GM21717 (cell line): ENCODE data around the gene FOXP2.

Experiments used
- ATAC-seq: cut with Tn5 transposase; IDR thresholded peaks from one replicate; pipeline ENCODE4 v1.9.1; 2021; ENCODE audit warnings: mild to moderate bottlenecking, moderate library complexity; ENCODE audit not compliant: unreplicated experiment

The FOXP2 gene

DNA sequence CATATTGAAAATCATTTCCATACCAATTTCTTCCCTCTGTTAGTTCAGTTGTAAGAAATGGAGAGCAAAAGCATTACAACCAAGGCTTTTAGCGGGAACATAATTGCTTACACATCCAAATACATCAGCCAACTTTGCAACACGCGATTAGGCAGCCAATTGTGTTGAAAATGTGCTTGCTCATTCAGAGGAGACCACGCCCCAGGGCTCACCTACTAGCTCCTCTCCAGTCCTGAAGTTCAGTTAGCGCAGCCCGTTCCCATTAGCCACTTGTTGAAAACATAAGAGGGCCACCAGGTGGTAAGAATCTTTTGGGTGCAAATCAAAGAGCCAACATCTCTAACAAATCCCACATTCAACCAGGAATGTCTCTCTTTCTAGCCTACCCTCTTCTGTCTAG, 294.0 kb downstream of the FOXP2 start:
- ATAC-seq = no peak

DNA sequence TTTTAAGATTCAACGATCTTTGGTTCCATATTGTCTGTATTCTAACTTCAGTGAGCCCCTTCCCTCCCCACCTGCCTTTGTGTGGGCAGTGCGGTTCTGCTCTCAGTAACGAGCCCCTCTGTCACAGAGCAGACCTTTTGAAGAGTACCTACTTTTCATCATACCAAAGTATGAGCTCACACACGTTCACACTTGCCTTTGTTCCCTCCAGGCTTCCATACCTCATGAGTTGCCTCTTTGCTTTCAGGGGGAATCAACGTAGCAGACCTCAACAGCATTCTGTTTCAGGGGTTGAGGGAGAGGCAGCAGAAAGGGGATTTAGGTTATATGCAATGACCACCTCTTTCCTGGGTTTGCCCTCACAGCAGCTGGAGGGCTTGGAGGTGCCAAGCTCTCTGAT, 295.9 kb downstream of the FOXP2 start:
- ATAC-seq = no peak

DNA sequence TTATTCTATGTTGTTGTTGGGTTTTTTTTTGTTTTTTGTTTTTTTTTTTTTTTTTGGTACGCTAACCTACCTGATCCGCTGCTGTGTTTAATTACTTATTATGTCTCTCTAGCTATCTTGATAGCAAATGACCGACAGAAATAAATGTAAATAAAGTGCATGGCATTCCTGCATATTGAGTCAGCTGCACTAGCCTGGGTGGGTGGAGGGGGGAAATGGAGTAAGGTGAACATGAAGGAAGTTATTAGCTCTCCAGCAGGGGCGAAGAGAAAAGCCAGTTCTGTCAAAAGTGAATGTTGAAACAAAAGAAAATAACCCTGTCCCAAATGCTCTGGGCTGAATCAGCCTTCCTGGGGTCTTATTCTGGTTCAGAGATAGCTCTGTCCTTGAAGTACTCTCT, 296.6 kb downstream of the FOXP2 start:
- ATAC-seq = no peak

DNA sequence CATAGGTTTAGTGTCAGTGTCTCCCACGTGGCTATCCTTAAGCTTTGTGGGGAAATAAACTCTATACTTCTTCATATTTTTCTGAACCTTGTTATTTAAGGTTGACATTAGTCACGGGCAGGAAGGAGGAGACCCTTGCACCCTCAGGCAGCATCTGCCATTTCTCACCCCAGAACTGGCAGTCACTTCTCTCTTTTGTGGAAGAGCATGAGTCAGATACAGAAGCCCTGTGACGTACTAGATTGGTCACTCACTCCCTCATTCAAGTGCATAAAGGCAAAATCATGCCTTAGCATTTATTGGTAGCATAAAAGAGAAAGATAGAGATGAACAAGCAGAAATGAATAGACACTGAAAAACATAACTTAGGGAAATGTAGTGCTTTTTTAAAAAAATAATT, 301.3 kb downstream of the FOXP2 start:
- ATAC-seq = no peak

DNA sequence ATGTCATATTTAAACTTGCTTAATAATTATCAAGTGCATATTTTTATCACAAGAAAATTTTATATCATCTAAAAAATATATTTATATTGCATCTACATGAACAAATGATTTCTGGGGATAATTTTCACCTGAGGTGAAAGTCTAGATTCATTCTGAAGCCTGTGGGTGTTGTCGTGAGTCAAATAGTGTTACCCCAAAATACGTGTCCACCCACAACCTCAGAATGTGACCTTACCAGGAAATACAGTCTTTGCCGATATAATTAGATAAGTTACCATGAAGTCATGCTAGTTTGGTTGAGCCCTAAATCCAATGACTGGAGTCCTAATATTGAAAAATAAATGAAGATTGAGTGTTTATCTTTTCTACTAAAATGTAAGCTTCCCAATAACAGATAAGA, 304.2 kb downstream of the FOXP2 start:
- no peak for ATAC-seq

DNA sequence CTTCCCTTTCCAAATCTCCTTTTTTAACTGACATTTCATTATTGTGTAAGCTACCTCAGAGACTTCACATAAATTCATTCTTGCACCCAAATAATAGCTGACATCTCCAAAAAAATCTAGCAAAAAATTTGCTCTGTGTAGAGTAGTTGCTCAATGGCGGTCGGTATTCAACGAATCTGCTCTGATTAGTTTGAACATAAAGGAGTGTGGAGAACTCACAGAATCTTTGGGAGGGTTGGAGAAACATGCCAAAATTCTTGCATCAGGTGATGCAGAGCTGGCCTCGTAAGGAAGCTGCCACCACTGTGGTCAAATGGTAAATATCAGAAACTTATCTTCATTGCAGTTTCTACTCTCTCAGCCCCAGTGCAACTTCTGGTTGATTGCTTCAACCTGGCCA, 306.1 kb downstream of the FOXP2 start:
- ATAC-seq = no peak

DNA sequence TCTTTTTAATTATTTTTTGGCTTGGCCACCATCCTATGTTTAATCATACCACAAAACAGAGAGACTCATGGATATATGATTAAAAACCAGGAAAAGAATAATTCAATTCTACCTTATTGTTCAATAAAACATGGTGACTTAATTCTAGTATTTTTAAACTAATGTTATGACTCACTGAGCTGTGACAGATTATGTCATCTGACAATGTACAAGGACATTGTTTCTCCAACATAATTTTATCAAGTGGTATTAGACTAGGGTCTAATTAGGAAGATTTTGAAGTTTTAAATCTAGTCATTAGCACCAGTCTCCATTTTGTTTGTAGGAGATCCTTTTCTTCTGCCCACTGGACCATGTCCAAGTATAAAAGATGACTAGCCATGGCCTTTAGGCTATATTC, 307.9 kb downstream of the FOXP2 start:
- ATAC-seq = no peak

DNA sequence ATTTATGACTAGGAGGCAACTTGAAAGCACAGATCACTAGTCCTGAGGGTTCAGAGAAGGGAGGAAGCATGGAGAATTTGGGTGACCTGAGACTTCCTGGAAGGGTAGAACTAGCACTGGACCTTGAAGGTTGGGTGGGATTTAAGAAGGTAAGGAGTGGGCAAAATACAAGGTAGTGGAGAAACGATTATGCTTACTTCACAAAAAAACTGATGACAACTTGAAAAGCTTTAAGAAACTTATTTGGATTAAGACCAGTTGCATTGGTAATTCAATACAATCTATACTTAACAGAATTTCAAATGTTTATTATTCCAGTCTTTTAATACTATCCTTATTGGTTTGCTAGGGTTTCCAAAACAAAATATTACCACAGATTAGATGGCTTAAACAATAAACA, 308.7 kb downstream of the FOXP2 start:
- no peak for ATAC-seq

DNA sequence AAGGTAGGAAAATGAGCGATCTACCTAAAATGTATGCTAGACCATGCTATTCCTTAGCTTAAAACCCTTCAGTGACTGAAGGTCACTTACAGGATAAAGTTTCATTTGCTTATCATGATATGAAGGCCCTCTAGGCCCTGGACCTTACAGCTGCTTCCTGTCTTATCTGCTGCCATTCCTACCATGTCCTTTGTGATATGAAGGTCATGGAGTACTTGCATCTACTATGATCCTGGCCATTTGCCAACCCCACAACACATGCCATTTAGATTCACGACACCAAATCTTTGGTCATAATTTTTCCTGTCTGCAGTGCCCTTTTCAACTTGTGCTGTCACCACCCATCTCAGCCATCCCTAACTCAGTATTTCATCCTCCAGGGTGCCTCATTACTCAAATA, 325.5 kb downstream of the FOXP2 start:
- no peak for ATAC-seq

DNA sequence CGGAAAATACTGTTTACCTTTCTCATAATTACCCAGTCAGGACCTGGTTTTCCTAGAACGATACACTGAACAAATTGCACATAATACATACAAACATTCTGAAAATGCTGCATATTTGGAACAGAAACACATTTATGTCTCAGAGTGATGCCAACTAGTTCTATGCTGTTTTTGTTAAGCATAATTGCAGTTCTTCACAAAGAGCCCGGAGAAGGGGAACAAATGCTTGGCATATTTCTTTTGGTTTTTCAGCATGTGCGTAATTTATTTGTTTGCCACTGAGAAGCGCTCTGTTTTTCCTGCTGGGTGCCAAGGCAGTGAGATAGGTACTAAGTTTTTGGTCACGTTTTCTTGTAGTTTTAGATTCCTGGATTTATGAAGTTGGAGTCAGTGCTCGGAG, 326.3 kb downstream of the FOXP2 start:
- ATAC-seq = no peak

DNA sequence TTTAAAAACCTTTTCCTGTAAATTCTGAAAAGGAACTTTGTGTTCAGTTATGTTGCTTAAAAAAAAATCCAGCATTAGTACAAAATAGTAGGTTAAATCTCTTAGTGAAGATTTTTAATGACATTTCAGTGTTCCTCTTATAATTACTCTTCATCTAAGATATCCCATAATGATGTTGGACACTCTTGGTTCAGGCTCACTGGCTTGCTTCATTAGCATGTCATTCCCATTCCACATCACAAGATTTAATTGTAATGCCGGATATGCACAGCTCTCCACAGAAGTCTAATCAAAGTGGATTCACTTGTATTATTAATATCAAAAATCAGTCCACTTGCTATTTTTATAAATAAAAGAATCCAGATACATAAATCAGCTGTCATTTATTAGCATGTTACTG, 327.3 kb downstream of the FOXP2 start:
- ATAC-seq = no peak
